ENCODE results near the gene NSD1.
A peak's percentile ranks its signal among the peaks of the same experiment; 100 is the strongest.
"Not testable (repeated sequence)": the region's sequence is repeated elsewhere in the genome, so short reads cannot be mapped to it uniquely, and the experiment has no call there.

NSD1 gene

DNA sequence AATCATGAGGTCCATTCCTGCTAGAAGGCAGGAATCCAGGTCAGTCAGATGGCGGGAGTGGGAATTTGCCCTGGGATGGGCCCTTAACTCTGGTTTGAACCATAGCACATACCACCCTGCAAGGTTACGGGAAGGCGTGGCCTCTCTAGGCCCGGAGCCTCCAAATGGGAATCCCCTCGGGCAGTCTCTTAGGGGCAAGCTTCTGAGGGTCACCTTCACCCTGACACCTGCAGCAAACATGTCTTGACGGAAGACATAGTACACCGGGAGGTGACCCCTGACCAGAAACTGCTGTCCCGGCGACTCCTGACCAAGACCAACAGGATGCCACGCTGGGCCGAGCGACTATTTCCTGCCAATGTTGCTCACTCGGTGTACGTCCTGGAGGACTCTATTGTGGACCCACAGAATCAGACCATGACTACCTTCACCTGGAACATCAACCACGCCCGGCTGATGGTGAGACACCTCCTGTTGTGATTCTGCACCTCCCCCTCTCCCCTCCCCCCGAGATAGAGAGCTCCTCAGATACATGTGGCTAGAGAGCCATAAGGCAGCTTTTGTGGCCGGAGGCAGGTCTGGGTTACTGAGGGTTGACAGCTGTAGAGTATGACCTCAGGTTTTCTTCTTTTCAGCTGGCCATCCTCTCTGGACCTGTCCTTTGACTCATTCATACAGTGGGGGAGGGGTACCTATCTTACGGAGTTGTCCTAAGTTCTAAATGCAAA is 171.0 kb downstream of the NSD1 start:
- no peak for DNase-seq (ENCODE audit: low read depth in 1 of 2, low spot score in 1 of 2)

- DNase-seq (ENCODE audit: low read depth in 1 of 2, low spot score in 1 of 2) = not testable (repeated sequence)
Measured at GRCh38 chr5:177306103-177306640, 172.6 kb downstream of the NSD1 start.

DNA sequence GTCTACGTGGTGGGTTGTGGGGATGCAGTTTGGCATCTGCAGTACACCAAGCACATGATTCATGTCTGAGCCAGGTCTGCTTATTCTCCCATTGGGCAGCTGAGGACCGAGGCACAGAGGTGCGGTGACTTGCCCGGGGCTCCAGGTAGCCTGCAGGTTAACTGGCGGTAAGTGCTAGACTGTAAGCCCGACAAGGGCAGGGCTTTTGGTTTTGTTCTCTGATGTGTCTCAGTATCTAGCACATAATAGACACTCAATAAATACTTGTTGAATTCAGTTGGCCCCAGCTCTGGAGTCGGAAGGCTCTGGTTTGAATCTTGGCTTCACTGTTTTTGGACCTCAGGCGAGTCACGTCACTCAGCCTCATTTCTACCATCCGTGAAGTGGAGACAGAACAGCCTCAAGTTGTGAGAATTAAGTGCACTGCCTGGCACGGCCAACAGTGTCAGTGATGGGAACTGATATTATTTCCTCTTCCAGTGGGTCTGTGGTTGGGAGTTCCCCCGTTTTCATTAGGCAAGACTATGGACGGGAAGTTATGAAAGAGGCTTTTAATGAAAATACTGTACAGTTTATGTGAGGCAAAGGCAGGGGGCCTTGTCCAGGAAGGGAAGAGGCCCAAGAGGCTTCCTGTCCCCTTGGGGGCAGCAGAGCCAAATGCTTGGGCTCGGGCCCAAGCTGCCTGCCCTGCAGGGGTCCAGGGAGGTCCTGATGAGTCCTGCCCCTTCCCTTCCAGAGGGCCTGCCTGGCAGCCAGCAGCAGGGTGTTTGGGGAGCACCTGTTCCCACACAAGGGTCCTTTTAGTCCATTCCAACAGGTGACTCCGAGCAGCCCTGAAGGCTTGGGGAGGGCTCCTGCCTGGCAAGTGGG is 173.3 kb downstream of the NSD1 start:
- no peak for DNase-seq (ENCODE audit: low read depth in 1 of 2, low spot score in 1 of 2)

DNA sequence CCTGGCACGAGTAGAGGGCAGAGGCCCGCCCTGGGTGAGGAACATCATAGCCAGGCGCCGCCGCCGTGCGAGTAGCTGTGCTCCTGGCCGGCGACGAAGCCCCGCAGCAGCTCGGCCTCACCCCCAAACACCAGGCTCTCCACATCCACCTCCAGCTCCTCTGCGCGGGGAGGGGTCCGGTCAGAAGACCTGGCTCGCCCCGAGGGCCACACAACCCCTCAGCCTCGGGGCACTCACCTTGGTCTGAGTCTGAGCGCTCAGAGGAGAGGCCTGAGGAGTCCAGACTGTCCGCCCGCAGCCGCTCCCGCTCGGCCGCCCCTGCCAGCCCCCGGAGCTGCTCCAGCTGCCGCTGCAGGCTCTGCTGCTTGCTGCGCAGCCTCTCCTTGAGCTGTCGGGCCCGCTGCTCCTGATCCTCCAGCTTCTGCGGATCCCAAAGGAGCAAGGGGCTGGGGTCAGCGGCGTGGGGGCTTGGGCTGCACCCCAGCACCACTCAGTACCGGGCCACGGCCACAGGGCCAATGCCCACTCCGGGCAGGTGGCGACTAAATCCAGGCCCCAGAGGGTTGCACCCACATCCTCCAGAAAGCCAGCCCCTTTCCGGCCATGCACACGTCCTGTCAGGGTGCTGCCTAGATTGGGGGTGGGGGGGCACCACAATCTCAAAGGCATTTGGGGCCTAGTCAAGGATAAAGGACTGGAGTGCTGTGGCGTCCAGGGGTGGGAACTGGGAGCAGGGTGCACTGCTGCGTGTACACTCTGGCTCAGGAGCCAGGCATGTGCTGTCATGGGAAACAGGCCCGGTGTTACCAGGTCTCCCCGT is 174.2 kb downstream of the NSD1 start:
- no peak for DNase-seq (ENCODE audit: low read depth in 1 of 2, low spot score in 1 of 2)

- no peak for DNase-seq (ENCODE audit: low read depth in 1 of 2, low spot score in 1 of 2)
Measured at GRCh38 chr5:177308740-177309139, 175.2 kb downstream of the NSD1 start.

DNA sequence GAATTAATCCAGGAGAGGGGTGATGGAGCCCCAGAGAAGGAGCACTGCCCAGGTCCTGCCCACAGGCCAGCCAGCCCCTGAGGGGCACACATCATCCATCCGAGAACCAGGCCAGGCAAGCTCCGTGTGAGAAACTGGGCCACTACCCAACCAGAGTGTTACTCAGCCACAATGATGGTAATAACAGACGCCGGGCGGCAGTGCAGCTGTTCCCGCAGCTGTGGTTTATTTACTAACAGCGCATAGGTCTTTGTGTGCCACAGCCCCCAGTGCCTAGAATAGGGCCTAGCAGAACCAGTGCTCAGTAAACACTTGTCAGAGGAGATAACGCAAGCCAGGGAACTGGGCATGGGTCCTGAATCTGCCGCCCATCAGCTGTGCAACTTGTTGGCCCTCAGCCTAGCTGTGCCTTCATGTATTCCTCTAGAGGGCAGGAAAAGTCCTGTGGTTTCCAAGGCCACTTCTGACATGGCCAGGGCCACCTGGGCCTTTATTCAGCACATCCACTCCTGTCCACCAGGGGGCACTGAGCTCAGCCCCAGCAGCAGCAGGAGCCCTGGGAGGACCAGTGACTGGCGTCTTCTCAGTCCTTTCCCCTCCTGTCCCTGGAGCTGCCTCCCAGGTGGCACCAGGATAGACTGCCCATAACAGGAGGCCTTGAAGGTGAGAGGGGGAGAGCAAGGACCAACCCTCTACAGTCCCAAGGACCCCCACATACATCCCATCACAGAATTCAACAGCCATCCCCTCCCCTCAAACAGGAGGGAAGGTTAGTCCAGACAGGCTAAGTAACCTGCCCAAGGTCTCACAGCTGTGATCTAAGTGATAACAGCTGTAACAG is 176.0 kb downstream of the NSD1 start:
- DNase-seq (ENCODE audit: low read depth in 1 of 2, low spot score in 1 of 2) = peak; percentile 42 to 49

GRCh38 chr5:177310332-177310731 is 176.8 kb downstream of the NSD1 start:
- no peak for DNase-seq (ENCODE audit: low read depth in 1 of 2, low spot score in 1 of 2)

DNA sequence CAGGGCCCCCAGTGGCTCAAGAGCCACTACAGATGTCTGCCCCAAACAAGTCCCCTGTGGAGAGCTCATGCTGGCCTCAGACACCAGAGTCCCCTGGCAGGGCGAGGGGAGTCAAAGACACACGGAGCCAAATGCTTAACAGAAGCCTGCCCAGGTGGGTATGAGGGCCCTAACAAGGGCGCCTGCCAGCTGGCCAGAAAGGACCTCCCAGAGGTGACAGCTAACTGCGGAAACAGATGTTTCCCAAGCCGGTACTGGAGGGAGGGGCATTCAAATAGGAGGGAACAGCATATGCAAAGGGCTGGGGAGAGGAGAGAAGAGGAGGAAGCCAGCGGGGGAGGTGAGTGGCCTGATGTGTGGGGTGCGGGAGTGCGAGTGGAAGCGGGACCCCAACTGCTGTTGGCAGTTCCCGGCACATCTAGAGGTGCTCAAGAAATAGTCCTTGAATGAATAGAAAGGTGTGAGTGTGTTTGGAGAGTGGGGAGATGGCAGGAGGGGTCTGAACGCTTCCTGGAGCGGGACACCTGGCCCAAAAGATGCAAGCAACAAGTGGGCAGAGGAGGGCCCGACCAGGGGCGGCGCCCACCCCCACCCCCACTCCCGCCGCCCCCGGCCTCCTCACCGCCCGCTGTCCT is 177.3 kb downstream of the NSD1 start:
- no peak for DNase-seq (ENCODE audit: low read depth in 1 of 2, low spot score in 1 of 2)

DNA sequence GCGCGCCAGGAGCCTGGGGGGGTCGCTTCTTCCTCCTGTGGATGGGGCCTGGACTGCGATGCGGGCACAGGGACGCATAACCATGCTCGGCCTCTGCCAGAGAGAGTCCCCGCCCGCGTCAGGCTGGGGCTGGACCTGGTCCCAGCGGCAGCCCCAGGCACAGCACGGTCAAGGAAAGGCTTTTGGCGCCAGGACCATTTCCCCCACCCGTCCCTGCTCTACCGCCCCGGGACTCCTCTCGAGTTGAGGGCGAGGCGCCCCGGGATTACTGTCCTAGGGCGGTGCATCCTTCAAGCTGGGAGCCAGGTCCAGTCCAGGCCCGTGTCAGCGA is 177.8 kb downstream of the NSD1 start:
- no peak for DNase-seq (ENCODE audit: low read depth in 1 of 2, low spot score in 1 of 2)

DNA sequence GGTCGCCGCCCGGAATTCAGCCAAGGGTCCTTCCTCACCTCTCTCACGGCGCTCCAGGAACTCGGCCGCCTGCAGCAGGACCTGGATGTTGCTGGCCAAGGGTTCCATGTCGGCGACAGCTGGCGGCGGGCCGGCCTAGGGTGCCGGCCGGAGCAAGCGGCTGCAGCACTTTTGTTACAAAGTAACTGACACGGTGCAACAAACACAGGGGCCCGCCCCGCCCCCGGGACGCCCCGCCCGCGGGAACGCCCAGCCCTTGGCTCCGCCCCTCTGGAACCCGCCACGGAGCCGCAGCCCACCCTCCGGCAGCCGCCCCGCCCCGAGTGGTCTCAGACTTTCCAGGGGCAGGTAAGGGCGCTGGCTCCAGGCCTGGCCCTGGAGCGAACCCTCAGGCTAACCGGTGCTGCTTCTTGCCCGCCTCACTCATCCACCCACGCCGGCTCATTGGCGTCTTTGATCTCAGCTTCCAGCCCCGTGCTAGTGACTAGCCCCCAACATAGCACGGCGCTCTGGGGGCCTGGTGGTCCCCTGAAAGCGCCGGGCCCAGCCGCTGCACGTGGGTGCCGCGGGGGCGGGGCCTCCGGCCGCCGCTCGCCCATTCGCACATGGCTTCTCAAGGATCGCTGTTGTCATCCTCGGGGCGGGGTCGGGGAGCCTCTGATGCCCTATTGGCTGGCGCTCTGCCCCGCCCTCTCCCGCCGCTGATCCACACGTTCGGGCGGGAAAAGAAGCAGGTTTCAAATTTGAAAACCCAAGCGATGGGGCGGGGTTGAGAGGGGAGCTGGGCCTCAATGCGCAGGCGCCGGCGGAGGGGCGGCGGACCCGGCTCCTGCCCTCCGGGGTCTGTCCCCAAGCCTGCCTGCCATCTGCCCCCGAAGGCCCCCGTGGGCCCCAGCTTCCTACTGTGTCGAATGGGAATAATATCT is 178.4 kb downstream of the NSD1 start, which contains the start of gene MXD3:
Gene MXD3 (minus strand): TSS at position 176 of the 926 bp plus-strand sequence. CDS start 68 bp downstream, at position 108.
- DNase-seq (ENCODE audit: low read depth in 1 of 2, low spot score in 1 of 2) = peak; percentile 85 to 91

DNA sequence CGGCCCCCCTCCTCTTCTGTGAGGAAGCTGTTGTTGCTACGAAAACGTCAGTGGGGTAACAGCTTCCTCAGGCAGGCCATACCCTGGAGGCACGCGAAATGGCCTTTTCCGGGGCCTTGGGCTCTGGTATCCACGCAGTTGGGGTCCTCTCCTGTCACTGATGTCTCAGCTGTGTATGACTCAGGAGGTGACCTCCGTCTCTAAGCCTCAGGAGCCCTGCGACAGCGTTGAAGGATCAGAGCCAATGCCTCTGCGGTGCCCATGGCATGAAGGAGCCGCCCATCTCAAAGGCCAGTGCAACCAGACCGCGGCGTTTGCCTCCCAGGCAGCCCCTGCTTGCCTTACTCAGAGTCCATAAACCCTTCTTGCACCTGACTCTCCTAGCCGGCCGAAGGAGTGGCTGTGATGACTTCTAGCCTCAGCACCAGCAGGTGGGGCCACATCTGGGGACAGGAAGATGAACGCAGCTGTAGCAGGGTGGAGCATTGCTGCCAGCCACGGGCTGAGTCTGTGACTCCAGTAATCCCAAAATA is 179.1 kb downstream of the NSD1 start:
- DNase-seq (ENCODE audit: low read depth in 1 of 2, low spot score in 1 of 2) = no peak

- DNase-seq (ENCODE audit: low read depth in 1 of 2, low spot score in 1 of 2) = no peak
Measured at GRCh38 chr5:177313561-177314259, 180.1 kb downstream of the NSD1 start.

DNA sequence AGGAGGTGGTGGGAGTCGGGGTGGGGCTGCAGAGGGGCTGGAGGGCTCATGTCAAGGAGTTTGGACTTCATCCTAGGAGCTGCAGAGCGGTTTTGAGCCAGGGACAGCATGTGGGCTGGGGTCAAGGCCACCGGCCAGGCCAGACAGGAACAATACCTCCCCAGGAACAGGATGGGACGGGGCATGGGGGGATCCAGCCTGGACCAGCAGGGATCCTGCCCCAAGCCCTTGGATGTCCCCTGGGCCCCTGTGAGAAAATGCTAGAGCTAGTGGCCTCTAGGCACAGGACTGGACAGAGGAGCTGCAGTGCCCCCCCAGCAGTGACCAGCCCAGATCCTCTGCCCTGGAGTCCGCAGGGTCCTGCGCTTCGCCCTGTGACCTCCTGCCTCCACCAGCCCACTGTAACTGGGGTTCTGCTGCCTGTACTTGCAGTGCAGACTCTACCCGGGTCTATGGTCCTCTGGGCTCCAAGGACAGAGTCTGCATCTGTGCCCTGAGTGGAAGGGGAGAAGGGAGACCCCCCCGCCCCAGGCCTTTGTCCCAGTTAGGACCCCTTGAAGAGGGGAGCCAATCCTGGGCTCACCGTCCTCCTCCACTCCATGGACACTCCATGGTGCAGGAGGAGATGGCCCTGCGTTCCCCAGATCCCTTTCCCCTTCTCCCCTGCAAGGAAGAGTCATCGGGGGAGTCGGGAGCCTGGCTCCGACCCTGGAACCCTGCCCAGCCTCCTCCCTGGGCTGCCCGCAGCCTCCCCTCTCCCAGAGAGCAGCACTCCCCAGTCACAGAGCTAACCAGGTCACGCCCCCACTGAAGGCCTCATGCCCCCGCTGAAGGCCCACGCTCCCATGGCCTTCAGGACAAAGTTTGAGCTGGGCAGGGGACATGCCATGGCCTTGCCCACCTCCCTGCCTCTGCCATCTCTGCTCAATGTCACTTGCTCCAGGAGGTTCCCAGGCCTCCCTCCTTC is 181.1 kb downstream of the NSD1 start:
- DNase-seq (ENCODE audit: low read depth in 1 of 2, low spot score in 1 of 2) = no peak

DNA sequence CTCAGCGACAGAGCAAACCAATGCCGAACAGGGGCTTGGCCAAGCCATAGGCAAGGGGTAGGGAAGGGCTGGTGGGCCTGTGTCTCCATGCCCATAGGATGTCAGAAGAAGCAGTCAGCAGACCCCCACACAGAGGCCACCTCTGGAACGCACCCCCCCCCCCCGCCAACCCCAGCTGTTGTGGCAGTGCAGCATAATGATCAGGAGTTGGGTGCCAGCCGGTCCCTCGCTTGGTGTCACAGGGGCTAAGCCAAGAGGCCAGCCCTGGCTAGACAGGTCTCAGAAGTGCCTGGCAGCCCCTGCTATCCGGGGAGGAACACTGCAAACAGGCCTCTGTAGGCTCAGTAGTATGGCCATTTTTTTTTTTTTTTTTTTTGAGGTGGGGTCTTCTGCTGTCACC is 181.8 kb downstream of the NSD1 start:
- no peak for DNase-seq (ENCODE audit: low read depth in 1 of 2, low spot score in 1 of 2)

DNA sequence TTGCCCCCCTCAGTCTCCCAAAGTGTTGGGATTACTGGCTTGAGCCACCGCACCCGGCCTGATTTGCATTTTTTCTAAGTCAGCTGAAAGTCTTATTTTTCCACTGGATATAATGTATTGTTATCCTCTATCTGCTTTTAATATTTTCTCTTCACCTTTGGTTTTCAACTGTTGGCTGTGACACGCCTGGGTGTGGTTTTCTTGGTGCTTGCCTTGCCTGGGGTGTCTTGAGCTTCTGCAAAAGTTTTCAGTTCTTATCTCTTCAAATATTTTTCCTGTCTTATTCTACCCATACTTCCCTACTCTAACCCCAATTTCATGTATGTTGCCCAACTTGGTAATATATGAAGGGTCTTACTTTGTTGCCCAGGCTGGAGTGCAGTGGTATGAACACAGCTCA is 182.4 kb downstream of the NSD1 start:
- no peak for DNase-seq (ENCODE audit: low read depth in 1 of 2, low spot score in 1 of 2)

GRCh38 chr5:177317959-177318377 is 184.4 kb downstream of the NSD1 start:
- DNase-seq (ENCODE audit: low read depth in 1 of 2, low spot score in 1 of 2) = peak; percentile 52 to 60

Data from stimulated activated CD4-positive, alpha-beta T cell treated with anti-CD3 and anti-CD28 coated beads, Interleukin-15, amount 100 ng/mL, for 1 hour (primary cell).